Activated CD4-positive, alpha-beta T cell treated with anti-CD3 and anti-CD28 coated beads for 4 hours (primary cell): ENCODE data around the gene CALCOCO1.
"Not testable (repeated sequence)": the region's sequence is repeated elsewhere in the genome, so short reads cannot be mapped to it uniquely, and the experiment has no call there.

ENCODE experiments used
- DNase-seq, 2 donors: peaks; one replicate each; pipeline ENCODE4 v3.0.0-alpha.2; 2020

The CALCOCO1 gene

DNA sequence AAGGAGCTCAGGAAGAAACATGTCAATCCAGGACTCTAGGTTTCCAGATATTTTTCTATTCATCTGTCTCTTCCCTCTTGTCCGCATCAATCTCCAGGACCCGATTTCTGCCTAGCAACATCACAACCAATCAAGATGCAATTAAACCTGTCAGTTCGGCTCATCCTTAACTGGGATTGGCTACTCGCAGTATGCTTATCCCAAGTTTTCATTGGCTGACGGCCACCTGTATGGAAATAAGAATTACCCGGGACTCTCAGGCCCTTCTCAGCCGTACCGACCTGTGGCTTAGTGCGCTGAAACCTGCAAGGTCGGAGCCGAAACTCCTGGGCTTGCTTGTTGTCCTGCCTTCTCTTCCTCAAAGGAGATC is 31.0 kb downstream of the CALCOCO1 start:
- DNase-seq, result no peak

DNA sequence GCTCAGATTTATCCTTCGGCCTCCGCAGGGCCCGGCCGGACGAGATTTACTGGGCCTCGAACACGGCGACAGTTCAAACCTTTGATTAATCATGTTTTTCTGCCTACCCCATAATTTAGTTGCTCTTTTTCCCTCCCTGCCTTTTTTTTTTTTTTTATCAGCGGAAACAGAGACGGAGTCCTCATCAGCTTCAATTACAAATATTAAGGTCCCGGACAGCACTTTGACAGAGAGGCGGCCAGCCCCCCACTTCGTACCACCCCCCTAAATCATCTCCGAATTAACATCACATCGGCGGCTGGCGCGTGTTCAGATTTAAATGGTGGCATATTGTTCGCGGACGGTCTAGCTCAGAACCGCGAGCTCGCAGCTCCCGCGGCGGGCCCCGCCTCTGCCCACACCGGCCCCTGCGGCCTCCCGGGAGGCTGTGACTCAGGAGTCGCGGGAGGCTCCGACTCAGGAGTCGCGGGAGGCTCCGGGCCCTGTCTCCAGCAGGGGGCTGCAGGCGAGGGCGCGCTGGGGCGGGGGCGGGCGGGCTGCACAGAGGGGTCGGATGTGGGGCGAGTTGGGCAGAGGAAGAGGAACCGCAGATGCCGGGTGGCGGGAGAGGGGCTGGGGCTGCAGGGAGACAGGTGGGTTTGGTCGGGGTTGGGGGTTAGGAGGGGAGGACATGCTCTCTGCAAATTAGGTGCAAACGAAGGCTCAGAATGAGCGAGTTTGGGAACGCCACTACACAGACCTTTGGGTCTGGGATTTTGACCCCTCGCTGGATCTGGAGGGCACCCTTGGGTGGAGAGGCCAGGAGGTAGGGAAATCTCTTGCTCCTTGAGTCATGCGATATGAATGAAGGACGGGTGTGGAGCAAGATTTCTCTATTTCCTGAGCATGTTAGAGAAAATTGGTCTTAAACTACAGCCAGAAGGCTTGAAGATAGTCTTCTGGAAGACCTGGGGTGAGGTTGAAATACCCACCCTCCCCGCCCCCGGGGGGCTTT is 31.8 kb downstream of the CALCOCO1 start:
- peak; percentile 26 to 29 for DNase-seq

DNA sequence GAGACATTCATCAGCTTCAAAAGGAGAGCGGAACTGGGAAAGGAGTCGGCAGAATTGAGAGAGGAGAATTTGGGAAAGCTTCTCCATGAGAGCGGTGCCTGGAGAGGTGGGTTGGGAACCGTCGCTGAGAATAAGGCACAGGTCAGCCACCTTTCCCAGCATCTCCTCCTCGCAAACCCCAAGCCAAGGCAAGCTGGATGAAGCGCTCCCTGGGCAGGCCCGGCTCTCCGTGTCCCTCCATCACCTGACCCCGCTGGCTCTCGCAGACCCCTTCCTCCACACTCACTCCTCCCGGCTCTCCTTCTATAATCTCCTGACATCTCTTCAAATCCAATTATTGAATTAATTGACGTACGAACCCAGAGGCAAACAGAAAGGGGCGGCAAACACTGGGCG is 32.5 kb downstream of the CALCOCO1 start:
- no peak for DNase-seq

DNA sequence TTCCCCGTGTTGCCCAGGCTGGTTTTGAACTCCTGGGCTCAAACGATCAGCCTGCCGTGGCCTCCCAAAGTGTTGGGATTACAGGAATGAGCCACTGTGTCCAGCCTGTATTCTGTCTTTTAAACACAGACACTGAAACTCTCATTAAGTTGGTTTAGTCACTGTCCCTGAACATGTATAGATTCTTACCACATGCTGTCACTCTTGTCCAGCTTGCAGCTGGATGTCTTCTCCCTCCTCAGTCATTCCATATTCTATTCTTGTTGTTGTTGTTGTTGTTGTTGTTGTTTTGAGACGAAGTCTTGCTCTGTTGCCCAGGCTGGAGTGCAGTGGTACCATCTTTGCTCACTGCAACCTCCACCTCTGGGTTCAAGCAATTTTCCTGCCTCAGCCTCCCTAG is 39.1 kb downstream of the CALCOCO1 start:
- DNase-seq, result no peak

DNA sequence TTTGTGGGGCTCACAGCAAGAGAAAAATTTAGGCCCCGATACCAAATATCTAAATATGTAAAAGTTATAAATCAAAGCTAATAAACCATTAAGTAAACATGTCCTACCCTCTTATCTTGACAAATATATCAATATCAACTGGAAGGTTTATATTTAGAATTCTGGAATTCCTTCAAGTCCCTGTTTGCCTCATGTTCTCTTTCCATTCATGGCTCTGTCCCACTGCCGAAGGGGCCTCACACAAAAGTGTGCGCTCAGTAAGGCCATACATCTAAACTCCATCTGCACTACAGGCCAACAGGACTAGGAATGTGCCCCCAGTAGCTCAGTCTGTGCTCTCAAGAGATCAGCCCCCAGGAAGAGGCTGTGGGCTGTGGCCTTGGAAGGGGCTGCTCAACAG is 40.8 kb downstream of the CALCOCO1 start:
- DNase-seq, result no peak

DNA sequence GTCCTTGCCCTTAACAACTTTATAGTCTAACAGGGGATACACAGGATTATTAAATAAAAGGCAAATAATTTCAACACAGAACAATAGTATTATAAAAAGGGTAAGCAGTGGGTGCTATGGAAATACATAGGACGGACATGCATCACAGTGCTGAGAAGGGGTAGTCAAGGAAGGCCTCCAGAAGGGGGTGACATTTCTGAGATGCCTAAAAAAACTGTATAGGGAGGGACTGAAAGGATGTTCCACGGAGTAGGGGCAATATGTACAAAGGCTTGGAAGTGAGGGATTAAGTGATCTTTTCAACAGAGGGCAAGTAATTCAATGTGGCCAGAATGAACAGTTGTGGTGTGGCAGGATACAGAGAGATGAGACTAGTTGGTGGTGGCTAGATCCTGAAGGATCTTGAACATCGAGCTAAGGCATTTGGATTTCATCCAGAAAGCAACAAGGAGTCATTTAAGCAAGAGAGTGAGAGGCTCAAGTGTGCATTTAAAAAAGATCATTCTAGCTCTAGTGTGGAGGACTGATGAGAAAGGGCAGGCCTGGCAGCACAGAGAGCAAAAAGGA is 42.5 kb downstream of the CALCOCO1 start:
- DNase-seq, result no peak

DNA sequence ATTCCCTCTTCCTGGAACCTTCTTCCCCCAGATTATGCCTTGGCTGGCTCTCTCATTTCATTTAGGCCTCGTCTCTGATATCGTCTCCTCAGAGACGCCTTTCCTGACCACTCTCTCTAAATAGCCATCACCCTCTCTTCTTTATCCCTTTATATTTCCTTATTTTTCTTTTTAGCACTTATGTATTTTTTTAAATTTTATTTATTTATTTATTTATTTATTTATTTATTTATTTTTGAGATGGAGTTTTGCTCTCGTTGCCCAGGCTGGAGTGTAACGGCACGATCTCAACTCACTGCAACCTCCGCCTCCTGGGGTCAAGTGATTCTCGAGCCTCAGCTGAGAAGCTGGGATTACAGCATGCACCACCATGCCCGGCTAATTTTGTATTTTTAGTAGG is 43.3 kb downstream of the CALCOCO1 start:
- DNase-seq, result no peak

- DNase-seq, result no peak
Measured at GRCh38 chr12:53683494-53683893, 43.8 kb downstream of the CALCOCO1 start.

GRCh38 chr12:53680061-53680460 is 47.2 kb downstream of the CALCOCO1 start:
- not testable (repeated sequence) for DNase-seq

DNA sequence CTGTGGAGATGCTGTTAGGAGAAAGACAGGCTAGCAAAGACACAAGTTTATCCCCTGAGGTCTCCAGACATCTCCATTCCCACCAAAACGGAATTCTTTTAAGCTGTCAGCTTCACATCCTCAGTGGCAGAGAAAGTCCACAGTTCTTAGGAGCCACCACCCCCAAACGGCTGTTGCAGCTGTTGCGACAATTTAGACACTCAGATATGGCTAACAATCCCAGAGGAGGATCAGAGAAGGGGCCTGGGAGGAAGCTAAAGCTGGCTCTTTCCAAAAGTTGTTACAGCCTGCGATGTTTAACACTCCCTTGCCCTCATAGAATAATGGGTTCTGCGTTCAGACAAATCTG is 49.5 kb downstream of the CALCOCO1 start:
- no peak for DNase-seq

DNA sequence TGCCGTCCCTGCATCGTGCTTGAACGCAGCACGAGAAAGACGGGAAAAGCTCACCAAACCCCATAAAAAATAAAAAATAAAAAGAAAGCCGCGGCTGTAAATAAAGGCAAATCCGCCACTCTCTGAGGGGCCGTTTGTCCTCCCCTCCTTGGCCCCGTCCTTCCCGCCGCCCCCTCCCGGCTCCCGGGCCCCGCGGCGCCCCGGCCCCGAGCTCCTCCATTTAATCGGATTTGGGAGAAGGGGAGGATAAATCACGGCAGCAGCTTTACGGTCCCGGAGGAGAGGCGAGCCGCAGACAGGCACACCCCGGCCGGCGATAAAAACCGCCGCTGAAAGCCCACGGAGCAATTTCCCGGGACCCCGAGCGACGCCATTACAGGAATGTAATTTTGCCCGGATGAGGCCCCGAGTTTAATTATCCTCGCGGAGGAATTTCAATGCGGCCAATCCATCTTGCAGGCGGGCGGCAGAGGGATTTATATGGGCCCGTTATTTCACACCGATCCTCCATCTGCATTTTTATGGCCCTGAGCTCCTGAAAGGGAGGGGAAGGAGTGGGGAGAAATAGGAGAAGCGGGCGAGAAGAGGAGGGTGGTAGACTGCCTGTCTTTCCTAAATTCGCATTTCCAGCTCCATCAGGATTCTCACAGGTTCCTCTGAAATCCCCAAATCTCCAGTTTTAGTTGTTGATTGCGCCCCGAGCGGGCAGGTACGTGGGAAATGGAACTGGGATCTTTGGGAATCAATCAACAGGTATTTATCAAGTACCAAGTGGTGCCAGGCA is 50.0 kb downstream of the CALCOCO1 start:
- DNase-seq, result no peak

DNA sequence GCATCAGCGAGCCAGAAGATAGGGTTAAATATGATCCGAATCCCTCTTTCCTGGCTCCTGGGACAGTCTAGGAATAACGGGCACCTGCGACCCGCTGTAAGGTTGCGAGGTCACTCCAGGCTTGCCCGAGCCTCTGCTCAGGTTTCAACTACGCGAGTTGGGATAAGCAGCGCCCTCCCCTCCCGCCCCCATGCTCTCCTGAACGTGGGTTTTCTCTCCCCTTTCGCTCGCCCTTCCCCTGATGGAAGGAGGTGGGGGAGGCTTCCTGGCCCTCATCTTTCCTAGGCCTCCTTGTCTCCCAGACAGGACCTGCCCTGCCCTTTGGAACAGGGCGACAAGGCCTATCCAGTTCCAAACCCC is 50.6 kb downstream of the CALCOCO1 start:
- peak; percentile 12 to 29 for DNase-seq

DNA sequence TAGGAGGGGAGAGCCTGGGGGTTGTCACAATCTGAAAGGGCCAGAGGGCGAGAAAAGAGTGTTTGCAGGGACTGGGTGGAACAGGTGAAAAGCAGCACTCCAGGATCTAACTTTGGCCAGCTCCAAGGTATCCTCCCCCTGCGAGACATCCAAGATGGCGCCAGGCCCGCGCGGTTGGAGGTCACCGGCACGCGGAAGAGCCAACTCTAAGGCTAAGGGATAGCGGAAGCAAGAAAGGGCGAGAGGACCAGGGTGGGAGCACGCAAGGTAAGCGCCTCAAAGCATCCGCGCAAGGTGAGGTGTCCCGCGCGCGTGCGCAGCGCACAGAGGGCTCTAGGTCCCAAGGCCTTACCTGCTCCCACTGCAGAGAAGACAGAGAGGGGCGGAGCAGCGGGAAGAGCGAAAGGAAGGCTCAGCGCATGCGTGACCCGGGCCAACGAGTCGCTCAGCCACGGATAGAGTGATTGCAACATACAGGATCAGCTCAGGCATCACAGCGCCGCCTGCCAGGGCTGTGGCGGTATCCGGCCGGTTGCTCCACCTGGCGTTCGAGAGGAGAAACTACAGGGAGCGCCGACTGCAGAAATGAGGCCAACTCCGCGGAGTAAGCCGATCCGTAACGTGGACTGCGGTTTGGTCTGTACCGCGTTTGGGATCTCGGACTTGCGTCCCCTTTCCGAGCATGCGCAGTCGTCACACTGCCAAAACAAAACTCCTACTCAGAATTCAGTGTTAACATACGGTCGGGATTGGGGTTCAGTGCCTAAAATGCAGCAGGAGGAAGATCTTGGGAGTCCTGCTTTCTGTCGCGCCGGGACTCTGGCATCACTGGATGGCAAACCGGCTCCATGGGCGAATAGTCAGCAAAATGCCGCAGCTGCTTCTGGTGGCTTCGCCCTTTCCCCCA is 51.3 kb downstream of the CALCOCO1 start, which contains the start of gene ATP5MC2:
Gene ATP5MC2 (minus strand): TSS at position 383 of the 907 bp plus-strand sequence. CDS start 3,469 bp downstream, outside the sequence.
- peak; percentile 96 to 98 for DNase-seq

DNA sequence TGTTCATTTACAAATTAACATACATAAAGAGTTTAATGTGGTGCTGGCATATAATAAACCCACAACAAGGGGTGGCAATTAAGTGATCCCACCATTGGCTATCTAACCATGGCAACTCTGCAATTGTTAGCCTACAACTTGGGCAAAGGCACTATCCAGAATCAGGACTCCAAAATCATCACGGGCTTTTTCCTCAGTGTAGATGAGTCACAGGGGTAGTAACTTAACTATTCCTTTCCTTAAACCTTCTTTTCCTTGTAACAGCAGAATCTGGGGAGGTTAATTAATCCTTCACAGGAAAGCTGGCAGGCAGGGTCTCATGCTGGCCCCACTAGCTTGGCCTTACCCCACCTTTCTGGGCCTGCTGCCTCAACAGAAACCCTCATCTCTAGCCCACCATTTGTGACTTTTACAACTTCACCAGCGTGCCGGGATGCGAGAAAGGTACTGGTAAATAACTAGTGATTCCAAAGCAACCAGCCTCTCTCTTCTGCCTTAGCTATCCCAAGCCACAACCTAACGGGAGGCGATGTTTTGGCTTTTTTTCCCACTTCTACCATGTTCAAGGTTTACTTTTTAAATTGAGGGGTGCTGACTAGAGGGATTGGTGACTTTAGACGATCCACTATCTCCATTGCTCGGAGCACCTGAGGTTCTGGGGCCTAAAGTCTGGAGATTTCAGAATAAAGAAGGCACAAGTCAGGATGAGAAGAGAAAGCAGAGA is 52.1 kb downstream of the CALCOCO1 start:
- DNase-seq, result no peak

DNA sequence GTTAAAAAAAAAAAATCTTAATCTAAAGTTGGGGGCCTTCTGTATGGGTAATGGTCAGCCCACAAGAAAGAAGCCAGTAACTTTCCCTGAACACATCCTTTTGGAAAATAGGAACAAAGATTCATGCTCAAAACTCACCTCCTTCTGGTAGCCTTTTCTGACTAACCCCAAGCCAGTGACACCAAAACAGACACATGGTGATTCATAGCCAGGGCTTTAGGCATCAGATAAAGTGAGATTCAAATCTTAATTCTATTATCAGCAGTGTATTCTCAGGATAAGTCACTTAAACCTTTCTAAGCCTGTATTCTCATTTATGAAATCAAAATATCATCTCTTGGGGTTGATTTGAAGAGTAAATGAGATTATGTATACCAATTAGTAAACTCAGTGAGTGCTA is 56.3 kb downstream of the CALCOCO1 start:
- no peak for DNase-seq

DNA sequence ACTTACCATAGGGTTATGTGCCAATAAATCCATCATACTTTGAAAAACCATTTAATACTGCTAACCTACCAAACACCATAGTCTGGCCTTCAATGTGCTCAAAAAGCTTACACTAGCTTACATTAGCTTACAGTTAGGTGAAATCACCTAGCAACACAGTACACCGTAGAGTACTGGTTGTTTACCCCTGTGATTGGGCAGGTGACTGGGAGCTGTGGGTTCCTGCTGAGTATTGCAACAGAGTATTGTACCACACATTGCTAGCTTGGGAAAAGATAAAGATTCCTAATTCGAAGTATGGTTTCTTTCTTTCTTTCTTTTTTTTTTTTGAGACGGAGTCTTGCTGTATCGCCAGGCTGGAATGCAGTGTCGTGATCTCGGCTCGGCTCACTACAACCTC is 56.9 kb downstream of the CALCOCO1 start:
- no peak for DNase-seq

DNA sequence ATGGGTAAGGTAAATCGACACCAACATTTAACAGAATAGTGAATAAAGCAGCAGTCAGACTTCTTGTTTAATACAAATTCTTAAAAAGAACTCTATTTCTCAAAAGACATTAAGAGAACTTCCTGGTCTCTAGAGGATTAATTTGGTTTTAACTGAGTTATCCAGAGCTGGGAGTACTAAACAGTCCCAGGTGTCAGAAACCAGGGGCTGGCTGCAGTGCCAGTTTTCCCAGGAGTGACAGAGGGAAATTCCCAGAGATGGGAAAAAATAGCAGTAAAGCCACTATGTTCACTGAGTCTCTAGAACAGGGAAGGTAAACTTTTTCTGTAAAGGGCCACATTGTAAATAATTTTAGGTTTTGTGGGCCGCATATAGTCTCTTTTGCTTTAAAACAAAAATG is 60.2 kb downstream of the CALCOCO1 start:
- DNase-seq, result no peak

DNA sequence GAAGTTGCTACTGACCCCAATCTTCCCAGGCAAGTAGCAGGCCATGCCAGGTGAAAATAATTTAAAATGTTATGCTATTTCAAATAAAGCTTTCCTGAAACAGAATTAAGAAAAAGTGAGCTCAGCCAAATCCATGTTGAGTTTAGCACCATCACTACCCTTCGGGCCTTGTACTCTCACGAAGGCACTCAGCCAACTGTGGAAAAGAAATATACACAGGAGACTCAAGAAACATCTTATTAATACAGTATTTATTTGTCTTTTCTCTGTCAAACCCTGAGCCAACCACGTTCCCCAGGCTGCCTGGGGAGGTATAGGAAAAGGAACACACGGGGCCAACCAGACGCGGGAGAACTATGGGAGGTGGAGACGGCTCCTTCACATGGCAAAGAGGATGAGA is 62.3 kb downstream of the CALCOCO1 start:
- DNase-seq, result no peak

DNA sequence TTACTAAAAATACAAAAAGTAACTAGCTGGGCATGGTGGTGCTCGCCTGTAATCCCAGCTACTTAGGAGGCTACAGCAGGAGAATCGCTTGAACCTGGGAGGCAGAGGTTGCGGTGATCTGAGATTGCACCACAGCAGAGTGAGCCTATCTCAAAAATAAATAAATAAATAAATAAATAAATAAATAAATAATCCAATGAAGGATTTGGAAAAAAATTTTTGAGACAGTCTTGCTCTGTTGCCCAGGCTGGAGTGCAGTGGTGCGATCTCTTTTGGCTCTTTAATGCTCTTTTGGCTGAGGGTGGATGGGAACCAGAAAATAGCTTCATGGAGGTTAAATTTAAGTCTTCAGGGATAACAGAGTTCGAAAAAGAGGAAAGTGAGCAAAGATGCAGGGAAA is 63.1 kb downstream of the CALCOCO1 start:
- no peak for DNase-seq

- DNase-seq, result no peak
Measured at GRCh38 chr12:53660041-53660440, 67.2 kb downstream of the CALCOCO1 start.

DNA sequence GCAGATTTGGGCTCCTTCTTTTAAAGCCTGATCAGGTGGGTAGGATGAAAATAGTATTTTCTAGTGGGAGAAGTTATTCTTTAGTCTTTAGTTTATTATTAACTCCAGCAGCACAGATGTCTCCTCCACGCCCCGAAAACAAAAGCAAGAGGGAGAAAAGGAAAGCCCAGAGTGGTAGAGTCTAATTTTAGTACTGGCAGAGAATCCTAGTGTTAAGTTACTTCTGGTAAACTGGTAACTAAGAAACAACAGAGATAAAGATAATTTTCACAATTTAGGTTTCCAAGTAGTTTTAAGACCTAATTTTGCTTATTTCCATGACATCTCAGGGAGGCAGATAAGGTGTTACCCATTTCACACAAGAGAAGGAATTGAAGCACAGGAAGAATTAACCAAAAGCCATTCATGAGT is 67.7 kb downstream of the CALCOCO1 start:
- no peak for DNase-seq

DNA sequence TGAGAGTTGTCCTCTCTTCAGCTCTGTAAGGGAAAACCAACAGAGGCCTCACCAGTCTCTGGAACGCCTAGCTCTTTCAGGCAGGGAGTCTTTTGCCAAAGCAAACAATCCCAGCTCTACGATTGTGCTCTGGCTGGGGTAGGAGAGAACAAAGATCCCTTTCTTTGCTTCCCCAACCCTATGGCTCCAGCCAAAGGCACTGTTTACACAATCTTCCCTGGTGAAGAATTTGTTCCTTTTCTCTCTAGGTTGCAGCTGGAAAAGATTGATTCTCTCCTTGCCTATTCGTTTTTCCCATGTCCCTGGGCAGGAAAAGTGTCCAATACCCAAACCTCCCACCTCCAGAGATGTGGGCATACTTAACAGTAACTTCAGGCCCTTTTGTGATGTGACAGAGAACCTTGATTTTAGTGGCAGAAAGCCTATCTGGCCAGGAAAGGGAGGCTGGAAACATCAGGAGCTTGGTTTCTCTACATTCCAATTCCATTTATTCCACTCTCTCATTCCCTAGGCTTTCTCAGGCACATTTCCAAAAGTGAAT is 68.2 kb downstream of the CALCOCO1 start:
- no peak for DNase-seq
